ENCODE results near the gene PDE4A.

PDE4A gene

GRCh38 chr19:10478903-10479384 lies 58.6 kb downstream of the PDE4A start:
- TF ChIP-seq RAD21 (IDR thresholded peaks at IDR 0.05; ENCODE audit: low read depth) (0 out of 2 replicates have a peak, but pooled peaks have one; percentile 4), EGR1 (IDR thresholded peaks at IDR 0.05) (no peak), TCF12 (IDR thresholded peaks at IDR 0.05; ENCODE audit: low read depth) (no peak), MAX (IDR thresholded peaks at IDR 0.05) (peak; percentile 22; the same call in 1 of the 2 replicates)

GRCh38 chr19:10486551-10486950 lies 66.2 kb downstream of the PDE4A start:
- TF ChIP-seq EGR1 (IDR thresholded peaks at IDR 0.05) = no peak
- no peak for TF ChIP-seq YY1 (IDR thresholded peaks at IDR 0.05; ENCODE audit: low read depth)
- no peak for TF ChIP-seq FOXM1 (IDR thresholded peaks at IDR 0.05; ENCODE audit: borderline replicate concordance, low read depth)
- no peak for TF ChIP-seq REST (IDR thresholded peaks at IDR 0.05; ENCODE audit: low read depth)
- TF ChIP-seq MAX (IDR thresholded peaks at IDR 0.05) = no peak
- TF ChIP-seq NFIC (IDR thresholded peaks at IDR 0.05) = no peak
- no peak for TF ChIP-seq USF1 (IDR thresholded peaks at IDR 0.05)
- TF ChIP-seq RAD21 (IDR thresholded peaks at IDR 0.05; ENCODE audit: low read depth) = no peak
- no peak for TF ChIP-seq CREB1 (IDR thresholded peaks at IDR 0.05; ENCODE audit: low read depth)
- no peak for TF ChIP-seq TAF1 (IDR thresholded peaks at IDR 0.05; ENCODE audit: low read depth)
- no peak for TF ChIP-seq ZBTB7A (IDR thresholded peaks at IDR 0.05; ENCODE audit: low read depth)
- TF ChIP-seq CEBPB (IDR thresholded peaks at IDR 0.05) = no peak

GRCh38 chr19:10491472-10492047 lies 71.2 kb downstream of the PDE4A start:
- TF ChIP-seq CEBPB (IDR thresholded peaks at IDR 0.05) (no peak), USF1 (IDR thresholded peaks at IDR 0.05) (no peak), EP300 (IDR thresholded peaks at IDR 0.05; ENCODE audit: borderline replicate concordance) (no peak), YY1 (IDR thresholded peaks at IDR 0.05; ENCODE audit: low read depth) (no peak), CREB1 (IDR thresholded peaks at IDR 0.05; ENCODE audit: low read depth) (no peak)

GRCh38 chr19:10497371-10497770 lies 77.0 kb downstream of the PDE4A start:
- TF ChIP-seq EGR1 (IDR thresholded peaks at IDR 0.05) (no peak), TCF12 (IDR thresholded peaks at IDR 0.05; ENCODE audit: low read depth) (no peak), YY1 (IDR thresholded peaks at IDR 0.05; ENCODE audit: low read depth) (no peak), CREB1 (IDR thresholded peaks at IDR 0.05; ENCODE audit: low read depth) (no peak), TEAD4 (IDR thresholded peaks at IDR 0.05) (no peak), MAX (IDR thresholded peaks at IDR 0.05) (no peak), RAD21 (IDR thresholded peaks at IDR 0.05; ENCODE audit: low read depth) (no peak), TAF1 (IDR thresholded peaks at IDR 0.05; ENCODE audit: low read depth) (no peak), CEBPB (IDR thresholded peaks at IDR 0.05) (no peak), REST (IDR thresholded peaks at IDR 0.05; ENCODE audit: low read depth) (no peak), NFIC (IDR thresholded peaks at IDR 0.05) (no peak), USF1 (IDR thresholded peaks at IDR 0.05) (no peak), FOXM1 (IDR thresholded peaks at IDR 0.05; ENCODE audit: borderline replicate concordance, low read depth) (no peak), EP300 (IDR thresholded peaks at IDR 0.05; ENCODE audit: borderline replicate concordance) (no peak), ZBTB7A (IDR thresholded peaks at IDR 0.05; ENCODE audit: low read depth) (no peak)

- no peak for TF ChIP-seq USF1 (IDR thresholded peaks at IDR 0.05)
- TF ChIP-seq TEAD4 (IDR thresholded peaks at IDR 0.05) = no peak
- TF ChIP-seq MAX (IDR thresholded peaks at IDR 0.05) = no peak
- no peak for TF ChIP-seq REST (IDR thresholded peaks at IDR 0.05; ENCODE audit: low read depth)
- no peak for TF ChIP-seq EGR1 (IDR thresholded peaks at IDR 0.05)
- TF ChIP-seq ZBTB7A (IDR thresholded peaks at IDR 0.05; ENCODE audit: low read depth) = no peak
- no peak for TF ChIP-seq TCF12 (IDR thresholded peaks at IDR 0.05; ENCODE audit: low read depth)
- TF ChIP-seq EP300 (IDR thresholded peaks at IDR 0.05; ENCODE audit: borderline replicate concordance) = no peak
- no peak for TF ChIP-seq TAF1 (IDR thresholded peaks at IDR 0.05; ENCODE audit: low read depth)
- no peak for TF ChIP-seq FOXM1 (IDR thresholded peaks at IDR 0.05; ENCODE audit: borderline replicate concordance, low read depth)
- TF ChIP-seq NFIC (IDR thresholded peaks at IDR 0.05) = no peak
- no peak for TF ChIP-seq YY1 (IDR thresholded peaks at IDR 0.05; ENCODE audit: low read depth)
Observed at GRCh38 chr19:10499550-10500246, 79.4 kb downstream of the PDE4A start.
